Measurements from ENCODE around the gene MED16. TPM values are rescaled to one million over a fixed set of nuclear protein-coding genes. Genes with fewer than 3 reads are reported as not detected.

MED16 gene
- total and polyA plus RNA-seq, 2 of the 4 experiments (the other 2 are of a cell fraction) = 8.1 to 40.2 TPM

DNA sequence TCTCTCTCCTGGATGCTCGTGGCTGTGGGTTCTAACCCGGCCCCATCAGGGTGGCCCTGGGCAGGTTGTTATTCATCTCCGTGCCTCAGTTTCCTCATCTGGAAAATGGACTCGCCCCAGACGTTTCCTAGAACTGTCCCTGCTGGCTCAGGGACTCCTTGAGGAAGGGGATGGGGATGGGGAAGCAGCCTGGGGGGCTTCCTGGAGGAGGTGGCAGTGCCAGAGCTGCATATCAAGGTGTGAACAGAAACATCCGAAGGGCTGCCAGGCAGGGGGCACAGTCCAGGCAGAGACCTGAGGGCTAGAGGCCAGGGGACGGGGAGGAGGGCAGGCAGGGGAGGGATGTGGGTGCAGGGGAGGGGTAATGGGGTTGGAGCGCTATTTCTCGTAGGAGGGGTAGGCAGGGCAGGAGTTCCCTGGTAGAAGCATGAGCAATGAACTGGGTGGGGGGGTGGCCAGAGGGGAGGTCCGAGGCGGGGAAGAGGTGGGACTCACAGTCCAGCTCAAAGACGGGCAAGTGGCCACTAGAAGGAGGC lies 44.5 kb downstream of the MED16 start:
- Histone ChIP-seq H2BK5ac (ENCODE audit: low read depth, low read length, poor library complexity, severe bottlenecking) (no peak overlapping the region), H4K20me1 (ENCODE audit: insufficient read depth, low read length) (no peaks in the 10 kb centered on the region; the same call in 1 of the 2 replicates), H3K9me3 (ENCODE audit: control insufficient read depth, insufficient read depth, low read length) (no peaks in the 10 kb centered on the region), H3K27ac (ENCODE audit: insufficient read depth, low read length) (no peak overlapping the region), H2BK15ac (ENCODE audit: low read depth, low read length) (no peak overlapping the region), H3K9ac (ENCODE audit: low read depth, low read length) (no peak overlapping the region), H2AK5ac (ENCODE audit: low read depth, low read length) (0 out of 2 replicates have a peak overlapping the region, but pooled peaks have one; percentile 8), H2AFZ (replicated peaks; ENCODE audit: low read length, poor library complexity) (no peak overlapping the region), H3K23ac (ENCODE audit: low read depth, low read length) (no peak overlapping the region), H4K5ac (ENCODE audit: low read depth, low read length) (no peak overlapping the region), H2AK9ac (replicated peaks; ENCODE audit: low read depth, low read length, poor library complexity) (no peak overlapping the region), H3K14ac (replicated peaks; ENCODE audit: low read depth, low read length) (no peak overlapping the region), H3K4me1 (ENCODE audit: control insufficient read depth, insufficient read depth, low read length) (peaks cover 6% of the 10 kb centered on the region), H3K27me3 (ENCODE audit: control insufficient read depth, insufficient read depth, low read length) (peaks cover 15% of the 10 kb centered on the region), H3K36me3 (ENCODE audit: control insufficient read depth, insufficient read depth, low read length) (no peaks in the 10 kb centered on the region), H2BK120ac (ENCODE audit: low read depth, low read length) (no peak overlapping the region), H3K79me1 (ENCODE audit: low read depth in 1 of 2, low read length in 2 of 2) (no peaks in the 10 kb centered on the region), H3K56ac (ENCODE audit: extremely low read depth, insufficient read depth, low read length) (no peak overlapping the region), H4K8ac (ENCODE audit: low read depth in 2 of 2, low read length in 2 of 2) (no peak overlapping the region), H3K18ac (ENCODE audit: low read depth, low read length) (no peak overlapping the region), H3K9me1 (ENCODE audit: insufficient read depth, low read length) (no peaks in the 10 kb centered on the region), H3K4me3 (ENCODE audit: insufficient read depth, low read depth, low read length) (no peak overlapping the region), H3K4me2 (ENCODE audit: low read depth, low read length) (no peak overlapping the region), H4K91ac (ENCODE audit: insufficient read depth, low read depth, low read length) (no peak overlapping the region), H2BK20ac (ENCODE audit: low read depth, low read length) (no peak overlapping the region), H3K4ac (ENCODE audit: low read depth, low read length) (no peak overlapping the region)
- ChIA-PET CTCF (no interaction called here), POLR2A (ENCODE audit: unreplicated experiment) (interaction anchor here (0.6 kb wide), 1 partner anchor 31 kb away, joined by 4 read pairs; no protein-coding TSS in a partner anchor)
- BruUV-seq (replicated peaks) = no TSS peak
- DNase-seq = no peak
- no peak for ATAC-seq (ENCODE audit: low read depth)
- dilution Hi-C loops (cut with HindIII; ENCODE audit: low sequenced_read_pairs, unreplicated experiment) = no loop called here
- intact Hi-C loops (cut with micrococcal nuclease) = no loop called here
- WGBS, 2 experiments (ENCODE audit: extremely low coverage in 2 of 2, insufficient read length in 1 of 2) = 60% methylated on average over 6 of the region's 12 CpGs; no CpG with 5 or more reads in 1 of the 2 experiments
- TF ChIP-seq RFX5 (IDR thresholded peaks at IDR 0.05; ENCODE audit: low read depth, low read length) (no peak), NFE2L2 (IDR thresholded peaks at IDR 0.05; ENCODE audit: low read depth, low read length) (no peak), FOS (IDR thresholded peaks at IDR 0.05; ENCODE audit: low read depth, low read length) (no peak), SMC3 (IDR thresholded peaks at IDR 0.05; ENCODE audit: low read depth, low read length) (no peak), RAD21 (IDR thresholded peaks at IDR 0.05; ENCODE audit: low read length) (no peak), BHLHE40 (IDR thresholded peaks at IDR 0.05; ENCODE audit: low read depth, low read length) (no peak), MAZ (IDR thresholded peaks at IDR 0.05; ENCODE audit: borderline replicate concordance, low read depth, low read length) (no peak)
- TF ChIP-seq, protein P1, sequence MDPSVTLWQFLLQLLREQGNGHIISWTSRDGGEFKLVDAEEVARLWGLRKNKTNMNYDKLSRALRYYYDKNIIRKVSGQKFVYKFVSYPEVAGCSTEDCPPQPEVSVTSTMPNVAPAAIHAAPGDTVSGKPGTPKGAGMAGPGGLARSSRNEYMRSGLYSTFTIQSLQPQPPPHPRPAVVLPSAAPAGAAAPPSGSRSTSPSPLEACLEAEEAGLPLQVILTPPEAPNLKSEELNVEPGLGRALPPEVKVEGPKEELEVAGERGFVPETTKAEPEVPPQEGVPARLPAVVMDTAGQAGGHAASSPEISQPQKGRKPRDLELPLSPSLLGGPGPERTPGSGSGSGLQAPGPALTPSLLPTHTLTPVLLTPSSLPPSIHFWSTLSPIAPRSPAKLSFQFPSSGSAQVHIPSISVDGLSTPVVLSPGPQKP (IDR thresholded peaks at IDR 0.05; ENCODE audit: borderline replicate concordance, low read depth, low read length) = no peak
- TF ChIP-seq, protein P2, sequence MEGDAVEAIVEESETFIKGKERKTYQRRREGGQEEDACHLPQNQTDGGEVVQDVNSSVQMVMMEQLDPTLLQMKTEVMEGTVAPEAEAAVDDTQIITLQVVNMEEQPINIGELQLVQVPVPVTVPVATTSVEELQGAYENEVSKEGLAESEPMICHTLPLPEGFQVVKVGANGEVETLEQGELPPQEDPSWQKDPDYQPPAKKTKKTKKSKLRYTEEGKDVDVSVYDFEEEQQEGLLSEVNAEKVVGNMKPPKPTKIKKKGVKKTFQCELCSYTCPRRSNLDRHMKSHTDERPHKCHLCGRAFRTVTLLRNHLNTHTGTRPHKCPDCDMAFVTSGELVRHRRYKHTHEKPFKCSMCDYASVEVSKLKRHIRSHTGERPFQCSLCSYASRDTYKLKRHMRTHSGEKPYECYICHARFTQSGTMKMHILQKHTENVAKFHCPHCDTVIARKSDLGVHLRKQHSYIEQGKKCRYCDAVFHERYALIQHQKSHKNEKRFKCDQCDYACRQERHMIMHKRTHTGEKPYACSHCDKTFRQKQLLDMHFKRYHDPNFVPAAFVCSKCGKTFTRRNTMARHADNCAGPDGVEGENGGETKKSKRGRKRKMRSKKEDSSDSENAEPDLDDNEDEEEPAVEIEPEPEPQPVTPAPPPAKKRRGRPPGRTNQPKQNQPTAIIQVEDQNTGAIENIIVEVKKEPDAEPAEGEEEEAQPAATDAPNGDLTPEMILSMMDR (conservative IDR thresholded peaks at IDR 0.05; ENCODE audit: low read depth, low read length) = no peak
- in situ Hi-C loops (cut with MboI; ENCODE audit: low sequenced_read_pairs) = no loop called here

Data from IMR-90 (cell line).